ENCODE data around the gene HDAC9.

HDAC9 gene

GRCh38 chr7:18659746-18660145 is 164.2 kb downstream of the HDAC9 start:
- H3K4me3 ChIP-seq (ENCODE audit: control insufficient read depth, low read depth, low read length) = no peak overlapping the region
- TF ChIP-seq, protein P1, sequence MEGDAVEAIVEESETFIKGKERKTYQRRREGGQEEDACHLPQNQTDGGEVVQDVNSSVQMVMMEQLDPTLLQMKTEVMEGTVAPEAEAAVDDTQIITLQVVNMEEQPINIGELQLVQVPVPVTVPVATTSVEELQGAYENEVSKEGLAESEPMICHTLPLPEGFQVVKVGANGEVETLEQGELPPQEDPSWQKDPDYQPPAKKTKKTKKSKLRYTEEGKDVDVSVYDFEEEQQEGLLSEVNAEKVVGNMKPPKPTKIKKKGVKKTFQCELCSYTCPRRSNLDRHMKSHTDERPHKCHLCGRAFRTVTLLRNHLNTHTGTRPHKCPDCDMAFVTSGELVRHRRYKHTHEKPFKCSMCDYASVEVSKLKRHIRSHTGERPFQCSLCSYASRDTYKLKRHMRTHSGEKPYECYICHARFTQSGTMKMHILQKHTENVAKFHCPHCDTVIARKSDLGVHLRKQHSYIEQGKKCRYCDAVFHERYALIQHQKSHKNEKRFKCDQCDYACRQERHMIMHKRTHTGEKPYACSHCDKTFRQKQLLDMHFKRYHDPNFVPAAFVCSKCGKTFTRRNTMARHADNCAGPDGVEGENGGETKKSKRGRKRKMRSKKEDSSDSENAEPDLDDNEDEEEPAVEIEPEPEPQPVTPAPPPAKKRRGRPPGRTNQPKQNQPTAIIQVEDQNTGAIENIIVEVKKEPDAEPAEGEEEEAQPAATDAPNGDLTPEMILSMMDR (IDR thresholded peaks at IDR 0.05; ENCODE audit: control insufficient read depth, insufficient read depth, low read depth, low read length, missing control alignments) = no peak
- DNase-seq (ENCODE audit: low read depth) = no peak

- TF ChIP-seq, protein P1 (IDR thresholded peaks at IDR 0.05; ENCODE audit: control insufficient read depth, insufficient read depth, low read depth, low read length, missing control alignments) = no peak
- no peak for DNase-seq (ENCODE audit: low read depth)
- H3K4me3 ChIP-seq (ENCODE audit: control insufficient read depth, low read depth, low read length) = no peak overlapping the region
These were observed 167.8 kb downstream of the HDAC9 start for GRCh38 chr7:18663321-18663720.

DNA sequence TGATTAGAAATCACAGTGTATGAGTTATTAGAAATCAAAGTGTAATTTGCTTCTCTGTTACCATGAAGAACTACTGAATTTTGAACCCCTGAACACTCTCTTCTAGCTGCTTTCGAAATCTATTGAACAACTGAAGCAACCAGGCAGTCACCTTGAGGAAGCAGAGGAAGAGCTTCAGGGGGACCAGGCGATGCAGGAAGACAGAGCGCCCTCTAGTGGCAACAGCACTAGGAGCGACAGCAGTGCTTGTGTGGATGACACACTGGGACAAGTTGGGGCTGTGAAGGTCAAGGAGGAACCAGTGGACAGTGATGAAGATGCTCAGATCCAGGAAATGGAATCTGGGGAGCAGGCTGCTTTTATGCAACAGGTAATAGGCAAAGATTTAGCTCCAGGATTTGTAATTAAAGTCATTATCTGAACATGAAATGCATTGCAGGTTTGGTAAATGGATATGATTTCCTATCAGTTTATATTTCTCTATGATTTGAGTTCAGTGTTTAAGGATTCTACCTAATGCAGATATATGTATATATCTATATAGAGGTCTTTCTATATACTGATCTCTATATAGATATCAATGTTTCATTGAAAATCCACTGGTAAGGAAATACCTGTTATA is 170.7 kb downstream of the HDAC9 start:
- H3K4me3 ChIP-seq (ENCODE audit: control insufficient read depth, low read depth, low read length) = no peak overlapping the region
- DNase-seq (ENCODE audit: low read depth) = peak; percentile 39
- TF ChIP-seq, protein P1 (IDR thresholded peaks at IDR 0.05; ENCODE audit: control insufficient read depth, insufficient read depth, low read depth, low read length, missing control alignments) = peak; percentile 98

- no peak overlapping the region for H3K4me3 ChIP-seq (ENCODE audit: control insufficient read depth, low read depth, low read length)
- peak; percentile 20 for DNase-seq (ENCODE audit: low read depth)
- TF ChIP-seq, protein P1 (IDR thresholded peaks at IDR 0.05; ENCODE audit: control insufficient read depth, insufficient read depth, low read depth, low read length, missing control alignments) = no peak
These were observed 171.9 kb downstream of the HDAC9 start for GRCh38 chr7:18667466-18667865.

DNA sequence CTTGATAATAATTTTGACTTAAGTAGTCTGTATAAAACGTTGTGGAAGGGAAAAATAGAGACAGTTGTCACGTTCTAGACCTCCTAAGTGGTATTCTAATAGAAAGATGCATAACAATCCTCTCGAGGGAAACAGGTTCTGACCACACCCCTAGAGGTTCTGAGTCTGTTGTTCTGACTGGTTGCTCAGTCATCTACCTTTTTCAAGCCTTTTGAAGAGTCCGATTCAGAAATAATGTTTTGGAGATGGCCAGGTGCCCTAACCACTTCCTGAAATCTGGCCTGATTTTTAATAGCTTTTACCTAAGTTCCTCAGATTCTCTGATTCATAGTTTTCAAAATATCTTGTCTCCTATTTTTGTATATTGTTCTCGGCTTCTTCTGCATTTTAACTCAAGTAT is 175.6 kb downstream of the HDAC9 start:
- DNase-seq (ENCODE audit: low read depth) = no peak
- no peak overlapping the region for H3K4me3 ChIP-seq (ENCODE audit: control insufficient read depth, low read depth, low read length)
- TF ChIP-seq, protein P1 (IDR thresholded peaks at IDR 0.05; ENCODE audit: control insufficient read depth, insufficient read depth, low read depth, low read length, missing control alignments) = no peak

DNA sequence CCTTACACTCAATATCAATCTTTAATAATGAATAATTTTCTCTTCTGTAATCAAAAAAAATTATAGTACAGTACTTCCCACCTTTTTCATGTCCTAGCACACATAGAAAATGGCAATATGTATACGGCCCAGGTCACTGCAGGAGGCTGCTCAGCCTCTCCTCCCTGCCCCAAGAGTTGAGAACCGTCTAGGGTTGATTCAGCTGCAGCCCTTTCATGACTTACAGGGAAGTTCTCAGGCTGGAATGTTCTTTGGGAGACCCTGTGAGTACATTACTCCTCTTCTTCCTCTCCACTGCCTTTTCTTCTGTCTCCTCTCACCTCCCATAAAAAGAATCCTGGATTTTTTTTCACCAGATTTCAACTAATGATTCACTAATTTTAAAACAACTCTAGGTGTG is 180.0 kb downstream of the HDAC9 start:
- no peak for DNase-seq (ENCODE audit: low read depth)
- H3K4me3 ChIP-seq (ENCODE audit: control insufficient read depth, low read depth, low read length) = no peak overlapping the region
- TF ChIP-seq, protein P1 (IDR thresholded peaks at IDR 0.05; ENCODE audit: control insufficient read depth, insufficient read depth, low read depth, low read length, missing control alignments) = no peak
